H1 (cell line): ENCODE data around the gene SNX20. TPM values are rescaled to one million over a fixed set of nuclear protein-coding genes. Genes with fewer than 3 reads are reported as not detected.

Experiments
- BACH1 ChIP-seq: IDR thresholded peaks from 2 replicates; pipeline ENCODE4 v1.6.1; 2012; ENCODE audit warnings: low read length, improper control_type of control experiment
- EZH2 ChIP-seq: fragments of 200-600 bp; sonication (generic); IDR thresholded peaks from 2 replicates; pipeline ENCODE4 v1.7.1; 2012; ENCODE audit warnings: low read depth, mild to moderate bottlenecking, moderate library complexity, low read length, inconsistent platforms; ENCODE audit not compliant: severe bottlenecking
- TCF12 ChIP-seq: IDR thresholded peaks from 2 replicates; pipeline ENCODE4 v1.6.1; 2011; ENCODE audit warnings: low read depth, mild to moderate bottlenecking, low read length
- polyA plus RNA-seq, 7 experiments: library from polyadenylated mRNA; depleted of rRNA in 3 of 7; stranded (reverse) in 5 of 7; unstranded in 2 of 7; fragments of >200 nt in 5 of 7; fragments of 200-250 nt in 2 of 7; gene quantifications; 1 replicate in 5 of 7; 2 replicates in 1 of 7; 4 replicates in 1 of 7; pipeline versions ENCODE4 v1.2.1 to v1.2.3, GENCODE V29; 2011 to 2013; ENCODE audit warnings: missing spikeins in 2 of 7, mixed read lengths in 2 of 7
- total RNA-seq: library from RNA; stranded (reverse); fragmentation: NEBNext Ultra II Directional; extraction: Animal tissue kit (Norgen Biotek cat#: 25700); gene quantifications from 2 replicates; pipeline ENCODE4 v1.2.1, GENCODE V29; 2021
- TF ChIP-seq, protein P1 (sequence below): fragments of 300-600 bp; sonication (generic); IDR thresholded peaks from 2 replicates; pipeline ENCODE4 v1.7.1; 2012; ENCODE audit warnings: low read length, moderate library complexity, mild to moderate bottlenecking, inconsistent platforms; ENCODE audit not compliant: insufficient replicate concordance

The SNX20 gene
- total and polyA plus RNA-seq, 2 of the 8 experiments (the other 6 are each of a cell fraction or from before 2014, with no cell fraction given), result not detected

DNA sequence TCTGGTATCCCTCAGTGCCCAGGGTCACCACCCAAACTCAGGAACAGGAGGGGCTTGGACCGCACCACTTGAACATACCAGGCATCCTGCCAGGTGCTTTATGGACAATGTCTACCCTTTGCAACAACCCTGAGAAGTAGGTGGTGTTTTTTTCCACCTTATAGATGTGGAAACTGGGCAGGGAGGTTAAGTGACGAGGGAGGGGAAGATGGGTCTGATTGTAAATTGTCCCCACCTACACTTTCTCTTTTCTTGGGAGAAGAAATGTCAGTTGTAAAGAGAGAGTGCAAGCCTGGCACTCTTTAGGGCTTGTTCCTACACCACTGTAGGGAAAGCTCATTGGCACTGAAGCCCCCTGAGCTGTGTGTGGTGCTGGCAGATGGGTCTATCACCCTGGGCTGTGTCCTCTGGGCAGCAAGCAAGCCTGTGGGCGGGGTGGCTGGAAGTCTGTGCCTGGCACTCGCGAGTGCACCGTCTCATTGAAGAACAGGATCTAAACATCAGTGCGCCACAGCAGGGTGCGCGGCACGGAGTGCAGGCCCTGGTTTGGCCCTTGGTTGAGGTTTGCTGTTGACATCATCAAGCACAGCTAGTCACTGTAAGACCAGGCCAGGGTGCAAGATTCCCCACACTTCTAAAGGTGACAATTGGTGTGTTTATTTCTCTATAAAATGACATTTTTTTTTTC is 27.4 kb upstream of the SNX20 start (continued):
- TF ChIP-seq, protein P1, sequence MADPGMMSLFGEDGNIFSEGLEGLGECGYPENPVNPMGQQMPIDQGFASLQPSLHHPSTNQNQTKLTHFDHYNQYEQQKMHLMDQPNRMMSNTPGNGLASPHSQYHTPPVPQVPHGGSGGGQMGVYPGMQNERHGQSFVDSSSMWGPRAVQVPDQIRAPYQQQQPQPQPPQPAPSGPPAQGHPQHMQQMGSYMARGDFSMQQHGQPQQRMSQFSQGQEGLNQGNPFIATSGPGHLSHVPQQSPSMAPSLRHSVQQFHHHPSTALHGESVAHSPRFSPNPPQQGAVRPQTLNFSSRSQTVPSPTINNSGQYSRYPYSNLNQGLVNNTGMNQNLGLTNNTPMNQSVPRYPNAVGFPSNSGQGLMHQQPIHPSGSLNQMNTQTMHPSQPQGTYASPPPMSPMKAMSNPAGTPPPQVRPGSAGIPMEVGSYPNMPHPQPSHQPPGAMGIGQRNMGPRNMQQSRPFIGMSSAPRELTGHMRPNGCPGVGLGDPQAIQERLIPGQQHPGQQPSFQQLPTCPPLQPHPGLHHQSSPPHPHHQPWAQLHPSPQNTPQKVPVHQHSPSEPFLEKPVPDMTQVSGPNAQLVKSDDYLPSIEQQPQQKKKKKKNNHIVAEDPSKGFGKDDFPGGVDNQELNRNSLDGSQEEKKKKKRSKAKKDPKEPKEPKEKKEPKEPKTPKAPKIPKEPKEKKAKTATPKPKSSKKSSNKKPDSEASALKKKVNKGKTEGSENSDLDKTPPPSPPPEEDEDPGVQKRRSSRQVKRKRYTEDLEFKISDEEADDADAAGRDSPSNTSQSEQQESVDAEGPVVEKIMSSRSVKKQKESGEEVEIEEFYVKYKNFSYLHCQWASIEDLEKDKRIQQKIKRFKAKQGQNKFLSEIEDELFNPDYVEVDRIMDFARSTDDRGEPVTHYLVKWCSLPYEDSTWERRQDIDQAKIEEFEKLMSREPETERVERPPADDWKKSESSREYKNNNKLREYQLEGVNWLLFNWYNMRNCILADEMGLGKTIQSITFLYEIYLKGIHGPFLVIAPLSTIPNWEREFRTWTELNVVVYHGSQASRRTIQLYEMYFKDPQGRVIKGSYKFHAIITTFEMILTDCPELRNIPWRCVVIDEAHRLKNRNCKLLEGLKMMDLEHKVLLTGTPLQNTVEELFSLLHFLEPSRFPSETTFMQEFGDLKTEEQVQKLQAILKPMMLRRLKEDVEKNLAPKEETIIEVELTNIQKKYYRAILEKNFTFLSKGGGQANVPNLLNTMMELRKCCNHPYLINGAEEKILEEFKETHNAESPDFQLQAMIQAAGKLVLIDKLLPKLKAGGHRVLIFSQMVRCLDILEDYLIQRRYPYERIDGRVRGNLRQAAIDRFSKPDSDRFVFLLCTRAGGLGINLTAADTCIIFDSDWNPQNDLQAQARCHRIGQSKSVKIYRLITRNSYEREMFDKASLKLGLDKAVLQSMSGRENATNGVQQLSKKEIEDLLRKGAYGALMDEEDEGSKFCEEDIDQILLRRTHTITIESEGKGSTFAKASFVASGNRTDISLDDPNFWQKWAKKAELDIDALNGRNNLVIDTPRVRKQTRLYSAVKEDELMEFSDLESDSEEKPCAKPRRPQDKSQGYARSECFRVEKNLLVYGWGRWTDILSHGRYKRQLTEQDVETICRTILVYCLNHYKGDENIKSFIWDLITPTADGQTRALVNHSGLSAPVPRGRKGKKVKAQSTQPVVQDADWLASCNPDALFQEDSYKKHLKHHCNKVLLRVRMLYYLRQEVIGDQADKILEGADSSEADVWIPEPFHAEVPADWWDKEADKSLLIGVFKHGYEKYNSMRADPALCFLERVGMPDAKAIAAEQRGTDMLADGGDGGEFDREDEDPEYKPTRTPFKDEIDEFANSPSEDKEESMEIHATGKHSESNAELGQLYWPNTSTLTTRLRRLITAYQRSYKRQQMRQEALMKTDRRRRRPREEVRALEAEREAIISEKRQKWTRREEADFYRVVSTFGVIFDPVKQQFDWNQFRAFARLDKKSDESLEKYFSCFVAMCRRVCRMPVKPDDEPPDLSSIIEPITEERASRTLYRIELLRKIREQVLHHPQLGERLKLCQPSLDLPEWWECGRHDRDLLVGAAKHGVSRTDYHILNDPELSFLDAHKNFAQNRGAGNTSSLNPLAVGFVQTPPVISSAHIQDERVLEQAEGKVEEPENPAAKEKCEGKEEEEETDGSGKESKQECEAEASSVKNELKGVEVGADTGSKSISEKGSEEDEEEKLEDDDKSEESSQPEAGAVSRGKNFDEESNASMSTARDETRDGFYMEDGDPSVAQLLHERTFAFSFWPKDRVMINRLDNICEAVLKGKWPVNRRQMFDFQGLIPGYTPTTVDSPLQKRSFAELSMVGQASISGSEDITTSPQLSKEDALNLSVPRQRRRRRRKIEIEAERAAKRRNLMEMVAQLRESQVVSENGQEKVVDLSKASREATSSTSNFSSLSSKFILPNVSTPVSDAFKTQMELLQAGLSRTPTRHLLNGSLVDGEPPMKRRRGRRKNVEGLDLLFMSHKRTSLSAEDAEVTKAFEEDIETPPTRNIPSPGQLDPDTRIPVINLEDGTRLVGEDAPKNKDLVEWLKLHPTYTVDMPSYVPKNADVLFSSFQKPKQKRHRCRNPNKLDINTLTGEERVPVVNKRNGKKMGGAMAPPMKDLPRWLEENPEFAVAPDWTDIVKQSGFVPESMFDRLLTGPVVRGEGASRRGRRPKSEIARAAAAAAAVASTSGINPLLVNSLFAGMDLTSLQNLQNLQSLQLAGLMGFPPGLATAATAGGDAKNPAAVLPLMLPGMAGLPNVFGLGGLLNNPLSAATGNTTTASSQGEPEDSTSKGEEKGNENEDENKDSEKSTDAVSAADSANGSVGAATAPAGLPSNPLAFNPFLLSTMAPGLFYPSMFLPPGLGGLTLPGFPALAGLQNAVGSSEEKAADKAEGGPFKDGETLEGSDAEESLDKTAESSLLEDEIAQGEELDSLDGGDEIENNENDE, result no peak
- no peak for TF ChIP-seq BACH1
- no peak for TF ChIP-seq EZH2
- no peak for TF ChIP-seq TCF12
